GM12874 (cell line): ENCODE results near the gene KCNQ1OT1.

Experiments
- CTCF ChIP-seq: IDR thresholded peaks from 2 replicates; pipeline ENCODE4 v1.5.1; 2011; ENCODE audit warnings: low read depth, mild to moderate bottlenecking, control low read depth, low read length, moderate library complexity; ENCODE audit not compliant: insufficient read depth

KCNQ1OT1 gene

GRCh38 chr11:2699531-2700414 is at the start of gene KCNQ1OT1:
Gene KCNQ1OT1, minus strand, starts transcription at chr11:2699994.
- no peak for TF ChIP-seq CTCF

GRCh38 chr11:2748814-2749554 is 49.2 kb upstream of the KCNQ1OT1 start:
- TF ChIP-seq CTCF, result no peak

- no peak for TF ChIP-seq CTCF
These were observed 48.4 kb upstream of the KCNQ1OT1 start for GRCh38 chr11:2748061-2748813.

- TF ChIP-seq CTCF, result no peak
These were observed 47.6 kb upstream of the KCNQ1OT1 start for GRCh38 chr11:2747248-2748027.

GRCh38 chr11:2746401-2747247 is 46.8 kb upstream of the KCNQ1OT1 start:
- no peak for TF ChIP-seq CTCF

GRCh38 chr11:2745511-2745910 is 45.7 kb upstream of the KCNQ1OT1 start:
- TF ChIP-seq CTCF, result no peak
